WTC11 (cell line): ENCODE results near the gene CNOT1. TPM values are rescaled to one million over a fixed set of nuclear protein-coding genes. Genes with fewer than 3 reads are reported as not detected.
A peak's percentile ranks its signal among the peaks of the same experiment; 100 is the strongest.

Experiments used
- ATAC-seq: fragments of 200-7000 bp; cut with Tn5 transposase; 2 replicates; pipeline ENCODE4 v1.10.0; 2021; ENCODE audit warnings: mild to moderate bottlenecking, moderate library complexity
- CTCF ChIA-PET: fragments of 300-600 bp; sonication (Branson Sonifier 250); formaldehyde crosslinking; loops from one replicate; lab custom pipeline; 2021; ENCODE audit warnings: antibody characterized with exemption; lab: Charles Lee
- POLR2A ChIA-PET: fragments of 350-600 bp; sonication (Branson Sonifier 250); formaldehyde crosslinking; loops from one replicate; lab custom pipeline; 2021; ENCODE audit warnings: antibody characterized with exemption; lab: Charles Lee
- DNase-seq: peaks from one replicate; pipeline ENCODE4 v3.0.0; 2021; ENCODE audit warnings: low spot score
- H3K27ac Mint-ChIP-seq: 2 replicates; pipeline ENCODE4 v1.8.0; 2021; ENCODE audit warnings: mixed read lengths
- H3K27me3 Mint-ChIP-seq: 2 replicates; pipeline ENCODE4 v1.8.0; 2021; ENCODE audit warnings: low read depth, mild to moderate bottlenecking, moderate library complexity, mixed read lengths
- H3K36me3 Mint-ChIP-seq: 2 replicates; pipeline ENCODE4 v1.8.0; 2021; ENCODE audit warnings: mixed read lengths
- H3K4me1 Mint-ChIP-seq: 2 replicates; pipeline ENCODE4 v1.8.0; 2022; ENCODE audit warnings: mixed read lengths
- H3K4me3 Mint-ChIP-seq: 2 replicates; pipeline ENCODE4 v1.8.0; 2021; ENCODE audit warnings: mild to moderate bottlenecking, moderate library complexity, mixed read lengths
- H3K9me3 Mint-ChIP-seq: 2 replicates; pipeline ENCODE4 v1.8.0; 2021; ENCODE audit warnings: mixed read lengths
- ATF3 ChIP-seq: sonication (generic); formaldehyde crosslinking; conservative IDR thresholded peaks from 2 replicates; pipeline ENCODE4 v1.8.1; 2022; ENCODE audit warnings: mild to moderate bottlenecking, missing genetic modification reagents
- CDX4 ChIP-seq: fragments of 250-450 bp; sonication (Bioruptor Pico); IDR thresholded peaks from 2 replicates; pipeline ENCODE4 v1.9.0; 2021; ENCODE audit warnings: moderate library complexity, mild to moderate bottlenecking, inconsistent platforms, borderline replicate concordance
- ELF4 ChIP-seq: sonication (generic); formaldehyde crosslinking; IDR thresholded peaks from 2 replicates; pipeline ENCODE4 v1.8.1; 2022; ENCODE audit warnings: low read depth, mild to moderate bottlenecking, moderate library complexity, missing genetic modification reagents
- FOXK1 ChIP-seq: sonication (generic); formaldehyde crosslinking; IDR thresholded peaks from 2 replicates; pipeline ENCODE4 v1.8.0; 2022; ENCODE audit warnings: mild to moderate bottlenecking, moderate library complexity, missing genetic modification reagents
- GABPB1 ChIP-seq: sonication (generic); formaldehyde crosslinking; IDR thresholded peaks from 2 replicates; pipeline ENCODE4 v1.8.1; 2023; ENCODE audit warnings: mild to moderate bottlenecking, missing genetic modification reagents
- HMGA2 ChIP-seq: fragments of 250-450 bp; sonication (Bioruptor Pico); IDR thresholded peaks from 2 replicates; pipeline ENCODE4 v1.4.0; 2021; ENCODE audit warnings: mild to moderate bottlenecking, moderate library complexity
- HMGXB4 ChIP-seq: sonication (generic); formaldehyde crosslinking; IDR thresholded peaks from 2 replicates; pipeline ENCODE4 v1.8.1; 2023; ENCODE audit warnings: mild to moderate bottlenecking, moderate library complexity, missing genetic modification reagents
- JAZF1 ChIP-seq: fragments of 250-450 bp; sonication (Bioruptor Pico); IDR thresholded peaks from 2 replicates; pipeline ENCODE4 v1.9.0; 2021; ENCODE audit warnings: moderate library complexity, mild to moderate bottlenecking, inconsistent platforms
- JUN ChIP-seq: sonication (generic); formaldehyde crosslinking; IDR thresholded peaks from 2 replicates; pipeline ENCODE4 v1.8.0; 2023; ENCODE audit warnings: mild to moderate bottlenecking, missing genetic modification reagents
- KAT7 ChIP-seq: sonication (generic); formaldehyde crosslinking; IDR thresholded peaks from 2 replicates; pipeline ENCODE4 v1.8.1; 2023; ENCODE audit warnings: missing genetic modification reagents, mild to moderate bottlenecking, borderline replicate concordance
- NFE2L1 ChIP-seq: sonication (generic); formaldehyde crosslinking; IDR thresholded peaks from 2 replicates; pipeline ENCODE4 v1.8.1; 2023; ENCODE audit warnings: missing genetic modification reagents
- PRDM15 ChIP-seq: sonication (generic); formaldehyde crosslinking; IDR thresholded peaks from 2 replicates; pipeline ENCODE4 v1.8.0; 2022; ENCODE audit warnings: missing genetic modification reagents
- RORB ChIP-seq: fragments of 250-450 bp; sonication (Bioruptor Pico); IDR thresholded peaks from 2 replicates; pipeline ENCODE4 v1.9.0; 2021; ENCODE audit warnings: mild to moderate bottlenecking
- SMAD4 ChIP-seq: sonication (generic); formaldehyde crosslinking; IDR thresholded peaks from 2 replicates; pipeline ENCODE4 v1.8.0; 2022; ENCODE audit warnings: mild to moderate bottlenecking, missing genetic modification reagents
- TEAD4 ChIP-seq: sonication (generic); formaldehyde crosslinking; IDR thresholded peaks from 2 replicates; pipeline ENCODE4 v1.8.0; 2022; ENCODE audit warnings: mild to moderate bottlenecking, missing genetic modification reagents
- ZBTB21 ChIP-seq: sonication (generic); formaldehyde crosslinking; IDR thresholded peaks from 2 replicates; pipeline ENCODE4 v1.8.1; 2023; ENCODE audit warnings: mild to moderate bottlenecking, missing genetic modification reagents, borderline replicate concordance
- ZNF121 ChIP-seq: sonication (generic); formaldehyde crosslinking; IDR thresholded peaks from 2 replicates; pipeline ENCODE4 v1.8.0; 2023; ENCODE audit warnings: missing genetic modification reagents
- ZNF138 ChIP-seq: sonication (generic); formaldehyde crosslinking; conservative IDR thresholded peaks from 2 replicates; pipeline ENCODE4 v1.8.1; 2022; ENCODE audit warnings: mild to moderate bottlenecking, moderate library complexity, missing genetic modification reagents
- ZNF219 ChIP-seq: sonication (generic); formaldehyde crosslinking; IDR thresholded peaks from 2 replicates; pipeline ENCODE4 v1.8.0; 2023; ENCODE audit warnings: missing genetic modification reagents, mild to moderate bottlenecking, borderline replicate concordance
- ZNF232 ChIP-seq: sonication (generic); formaldehyde crosslinking; IDR thresholded peaks from 2 replicates; pipeline ENCODE4 v1.8.0; 2022; ENCODE audit warnings: mild to moderate bottlenecking, missing genetic modification reagents
- total RNA-seq: library from RNA; stranded (reverse); gene quantifications from 3 replicates; pipeline ENCODE4 v1.2.3, GENCODE V29; 2021
- TF ChIP-seq, protein P1 (sequence below): sonication (generic); formaldehyde crosslinking; IDR thresholded peaks from 2 replicates; pipeline ENCODE4 v1.8.1; 2023; ENCODE audit warnings: mild to moderate bottlenecking, missing genetic modification reagents, moderate library complexity
- TF ChIP-seq, protein P2 (sequence below): sonication (generic); formaldehyde crosslinking; IDR thresholded peaks from 2 replicates; pipeline ENCODE4 v1.8.0; 2022; ENCODE audit warnings: mild to moderate bottlenecking, missing genetic modification reagents

CNOT1 gene
- total RNA-seq, 1 experiment from 2014 or later, result 314 TPM

- ATAC-seq, result peak; percentile 99
- CTCF ChIA-PET, result interaction anchor here (0.6 to 2.4 kb wide), 18 partner anchors 8 to 620 kb away, joined by 3 to 38 read pairs (median 3); partner anchors contain the start of gene GOT2
These were observed 23.1 kb upstream of the CNOT1 start for GRCh38 chr16:58652741-58653140.

DNA sequence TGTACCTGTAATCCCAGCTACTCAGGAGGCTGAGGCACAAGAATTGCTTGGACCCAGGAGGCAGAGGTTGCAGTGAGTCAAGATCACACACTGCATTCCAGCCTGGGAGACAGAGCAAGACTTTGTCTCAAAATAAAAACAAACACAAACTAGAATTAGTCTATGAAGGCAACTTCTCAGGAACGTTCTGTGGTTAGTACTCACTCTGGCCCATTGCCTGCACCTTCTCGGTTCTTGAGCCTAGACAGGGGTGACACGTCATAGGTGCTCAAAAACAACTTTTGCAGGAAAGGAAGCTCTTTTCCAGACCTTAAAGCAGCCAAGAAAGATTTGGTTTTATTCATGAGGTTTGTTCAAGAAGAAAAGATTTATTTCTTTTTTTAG is 22.3 kb upstream of the CNOT1 start:
- CTCF ChIA-PET, result interaction anchor here (0.5 to 2.4 kb wide), 6 partner anchors 9 to 157 kb away, joined by 3 to 38 read pairs (median 5); no protein-coding TSS in a partner anchor
- ATAC-seq (no peak), DNase-seq (no peak)
- TF ChIP-seq HMGXB4 (CRISPR knock-in tag), result no peak
- TF ChIP-seq ZNF121 (CRISPR knock-in tag), result no peak
- no peak for TF ChIP-seq RORB (CRISPR knock-in tag)
- TF ChIP-seq ZNF219 (CRISPR knock-in tag), result no peak
- TF ChIP-seq NFE2L1 (CRISPR knock-in tag), result no peak
- TF ChIP-seq, protein P1, sequence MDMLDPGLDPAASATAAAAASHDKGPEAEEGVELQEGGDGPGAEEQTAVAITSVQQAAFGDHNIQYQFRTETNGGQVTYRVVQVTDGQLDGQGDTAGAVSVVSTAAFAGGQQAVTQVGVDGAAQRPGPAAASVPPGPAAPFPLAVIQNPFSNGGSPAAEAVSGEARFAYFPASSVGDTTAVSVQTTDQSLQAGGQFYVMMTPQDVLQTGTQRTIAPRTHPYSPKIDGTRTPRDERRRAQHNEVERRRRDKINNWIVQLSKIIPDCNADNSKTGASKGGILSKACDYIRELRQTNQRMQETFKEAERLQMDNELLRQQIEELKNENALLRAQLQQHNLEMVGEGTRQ (CRISPR knock-in tag), result no peak
- TF ChIP-seq GABPB1 (CRISPR knock-in tag), result no peak
- TF ChIP-seq, protein P2, sequence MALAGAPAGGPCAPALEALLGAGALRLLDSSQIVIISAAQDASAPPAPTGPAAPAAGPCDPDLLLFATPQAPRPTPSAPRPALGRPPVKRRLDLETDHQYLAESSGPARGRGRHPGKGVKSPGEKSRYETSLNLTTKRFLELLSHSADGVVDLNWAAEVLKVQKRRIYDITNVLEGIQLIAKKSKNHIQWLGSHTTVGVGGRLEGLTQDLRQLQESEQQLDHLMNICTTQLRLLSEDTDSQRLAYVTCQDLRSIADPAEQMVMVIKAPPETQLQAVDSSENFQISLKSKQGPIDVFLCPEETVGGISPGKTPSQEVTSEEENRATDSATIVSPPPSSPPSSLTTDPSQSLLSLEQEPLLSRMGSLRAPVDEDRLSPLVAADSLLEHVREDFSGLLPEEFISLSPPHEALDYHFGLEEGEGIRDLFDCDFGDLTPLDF (CRISPR knock-in tag), result no peak
- no peak for TF ChIP-seq ELF4 (CRISPR knock-in tag)
- no peak for TF ChIP-seq ZNF138 (CRISPR knock-in tag)
- TF ChIP-seq JUN, result no peak
- no peak for TF ChIP-seq ATF3 (CRISPR knock-in tag)
- no peak for TF ChIP-seq KAT7 (CRISPR knock-in tag)
- no peak for TF ChIP-seq SMAD4 (CRISPR knock-in tag)
- TF ChIP-seq HMGA2 (CRISPR knock-in tag), result no peak
- no peak for TF ChIP-seq ZNF232 (CRISPR knock-in tag)
- TF ChIP-seq FOXK1 (CRISPR knock-in tag), result no peak
- no peak for TF ChIP-seq TEAD4
- no peak for TF ChIP-seq CDX4
- TF ChIP-seq PRDM15, result no peak
- peaks cover 17% of the 10 kb centered on the region for H3K27me3 Mint-ChIP-seq
- no peaks in the 10 kb centered on the region for H3K9me3 Mint-ChIP-seq
- H3K4me1 Mint-ChIP-seq, result peaks cover 12% of the 10 kb centered on the region
- no peak overlapping the region for H3K4me3 Mint-ChIP-seq
- H3K36me3 Mint-ChIP-seq, result no peaks in the 10 kb centered on the region
- no peak overlapping the region for H3K27ac Mint-ChIP-seq
- POLR2A ChIA-PET, result no interaction called here

More at GRCh38 chr16:58652741-58653140, 23.1 kb upstream of the CNOT1 start:
- Mint-ChIP-seq H3K36me3 (no peaks in the 10 kb centered on the region), H3K27ac (peak overlapping the region; percentile 57; the same call in 1 of the 2 replicates), H3K27me3 (peaks cover 17% of the 10 kb centered on the region)
- peak; percentile 78 for DNase-seq
- TF ChIP-seq ZBTB21 (CRISPR knock-in tag) (0 out of 2 replicates have a peak, but pooled peaks have one; percentile 38), JAZF1 (CRISPR knock-in tag) (no peak)
- TF ChIP-seq, all 79 proteins: peak for 1
- no peaks in the 10 kb centered on the region for H3K9me3 Mint-ChIP-seq
- no peak overlapping the region for H3K4me3 Mint-ChIP-seq
- peaks cover 12% of the 10 kb centered on the region for H3K4me1 Mint-ChIP-seq
- POLR2A ChIA-PET, result interaction anchor here (0.6 to 1.1 kb wide), 4 partner anchors 8 to 82 kb away, joined by 4 to 8 read pairs (median 6); partner anchors contain the start of genes CNOT1 and GOT2
